Measurements from ENCODE around the gene FYN. TPM values are rescaled to one million over a fixed set of nuclear protein-coding genes. Genes with fewer than 3 reads are reported as not detected.

Gene FYN
- total RNA-seq, 1 experiment from 2014 or later = 18.5 TPM

GRCh38 chr6:111809264-111809663 lies 64.0 kb downstream of the FYN start:
- TF ChIP-seq SP1 (IDR thresholded peaks at IDR 0.05; ENCODE audit: low read depth) = no peak
- ATAC-seq (no peak), DNase-seq (ENCODE audit: low read depth, low spot score) (no peak)
- H3K9me2 ChIP-seq (ENCODE audit: insufficient read depth) = no peaks in the 10 kb centered on the region
- BruUV-seq (replicated peaks) = no TSS peak
- H3K9ac ChIP-seq (ENCODE audit: low read length) = no peak overlapping the region
- no peak overlapping the region for H2AFZ ChIP-seq (ENCODE audit: low read depth, low read length, poor library complexity, severe bottlenecking)
- H3K4me2 ChIP-seq (ENCODE audit: low read length) = no peak overlapping the region
- no peaks in the 10 kb centered on the region for H3K36me3 ChIP-seq (ENCODE audit: control insufficient read depth in 1 of 2, insufficient read depth in 2 of 2, low read length in 2 of 2)
- ChIA-PET CTCF (no interaction called here), RAD21 (ENCODE audit: low non-redundant PET in 1 of 2, low total read pairs in 2 of 2, uncharacterized antibody in 2 of 2, unreplicated experiment in 2 of 2) (no interaction called here), POLR2A (no interaction called here)
- intact Hi-C loops (cut with micrococcal nuclease) = no loop called here
- H3K79me2 ChIP-seq (ENCODE audit: insufficient read depth, low read length) = no peaks in the 10 kb centered on the region
- no peak overlapping the region for H3K27ac ChIP-seq (ENCODE audit: low read depth, low read length)
- H3K4me1 ChIP-seq (ENCODE audit: control insufficient read depth in 1 of 2, insufficient read depth in 2 of 2, low read length in 2 of 2) = peaks cover 6 to 30% of the 10 kb centered on the region in 2 experiments; a peak in 3 of 4 replicates
- no peaks in the 10 kb centered on the region for H3K9me3 ChIP-seq (ENCODE audit: control insufficient read depth in 1 of 2, insufficient read depth in 1 of 2, low read depth in 1 of 2, low read length in 2 of 2)
- no peaks in the 10 kb centered on the region for H4K20me1 ChIP-seq (ENCODE audit: insufficient read depth)
- no peak overlapping the region for H3K4me3 ChIP-seq (replicated peaks in 1 of 2; ENCODE audit: low read depth in 1 of 2, low read length in 2 of 2)
- no peaks in the 10 kb centered on the region for H3K27me3 ChIP-seq (ENCODE audit: insufficient read depth, low read length)

GRCh38 chr6:111808493-111808892 lies 64.8 kb downstream of the FYN start:
- Histone ChIP-seq H3K9me3 (ENCODE audit: control insufficient read depth in 1 of 2, insufficient read depth in 1 of 2, low read depth in 1 of 2, low read length in 2 of 2) (no peaks in the 10 kb centered on the region), H3K36me3 (ENCODE audit: control insufficient read depth in 1 of 2, insufficient read depth in 2 of 2, low read length in 2 of 2) (no peaks in the 10 kb centered on the region), H4K20me1 (ENCODE audit: insufficient read depth) (no peaks in the 10 kb centered on the region), H3K9ac (ENCODE audit: low read length) (no peak overlapping the region), H3K4me3 (replicated peaks in 1 of 2; ENCODE audit: low read depth in 1 of 2, low read length in 2 of 2) (no peak overlapping the region), H3K4me2 (ENCODE audit: low read length) (no peak overlapping the region), H3K27ac (ENCODE audit: low read depth, low read length) (no peak overlapping the region), H3K79me2 (ENCODE audit: insufficient read depth, low read length) (no peaks in the 10 kb centered on the region), H3K4me1 (ENCODE audit: control insufficient read depth in 1 of 2, insufficient read depth in 2 of 2, low read length in 2 of 2) (peaks cover 6 to 27% of the 10 kb centered on the region in 2 experiments; a peak in 3 of 4 replicates), H2AFZ (ENCODE audit: low read depth, low read length, poor library complexity, severe bottlenecking) (no peak overlapping the region), H3K9me2 (ENCODE audit: insufficient read depth) (no peaks in the 10 kb centered on the region), H3K27me3 (ENCODE audit: insufficient read depth, low read length) (no peaks in the 10 kb centered on the region)
- intact Hi-C loops (cut with micrococcal nuclease) = no loop called here
- ATAC-seq (no peak), DNase-seq (ENCODE audit: low read depth, low spot score) (no peak)
- ChIA-PET CTCF (no interaction called here), RAD21 (ENCODE audit: low non-redundant PET in 1 of 2, low total read pairs in 2 of 2, uncharacterized antibody in 2 of 2, unreplicated experiment in 2 of 2) (no interaction called here), POLR2A (no interaction called here)
- BruUV-seq (replicated peaks) = no TSS peak
- TF ChIP-seq EGR1 (IDR thresholded peaks at IDR 0.05; ENCODE audit: low read depth) (no peak), REST (IDR thresholded peaks at IDR 0.05; ENCODE audit: low read depth) (no peak), MAX (IDR thresholded peaks at IDR 0.05) (no peak), TCF7L2 (IDR thresholded peaks at IDR 0.05; ENCODE audit: borderline replicate concordance, extremely low read depth, insufficient read depth, insufficient read length) (no peak), EZH2phosphoT487 (IDR thresholded peaks at IDR 0.05; ENCODE audit: borderline replicate concordance) (no peak), CBX3 (IDR thresholded peaks at IDR 0.05; ENCODE audit: low read depth) (no peak), SIN3A (IDR thresholded peaks at IDR 0.05; ENCODE audit: low read depth) (no peak), SRF (IDR thresholded peaks at IDR 0.05; ENCODE audit: low read depth) (no peak), JUND (IDR thresholded peaks at IDR 0.05) (no peak), POLR2AphosphoS5 (IDR thresholded peaks at IDR 0.05; ENCODE audit: low read depth, low read length) (no peak), ELF1 (IDR thresholded peaks at IDR 0.05; ENCODE audit: borderline replicate concordance, low read depth) (no peak), EZH2 (IDR thresholded peaks at IDR 0.05) (no peak), SP1 (IDR thresholded peaks at IDR 0.05; ENCODE audit: low read depth) (no peak), CEBPB (IDR thresholded peaks at IDR 0.05; ENCODE audit: low read depth) (no peak), POLR2A (IDR thresholded peaks at IDR 0.05; ENCODE audit: borderline replicate concordance, extremely low read depth, insufficient read depth, insufficient read length) (no peak), RAD21 (IDR thresholded peaks at IDR 0.05; ENCODE audit: low read depth) (no peak), FOSL1 (IDR thresholded peaks at IDR 0.05; ENCODE audit: low read depth) (no peak), ATF3 (IDR thresholded peaks at IDR 0.05) (no peak), YY1 (IDR thresholded peaks at IDR 0.05; ENCODE audit: extremely low read depth, insufficient replicate concordance, low read depth, low read length) (no peak)
